GM18517 (cell line): ENCODE measurements around the gene BRIP1.

Source experiments
- ATAC-seq: cut with Tn5 transposase; IDR thresholded peaks from one replicate; pipeline ENCODE4 v1.9.1; 2021; ENCODE audit warnings: mild to moderate bottlenecking, moderate library complexity; ENCODE audit not compliant: unreplicated experiment

BRIP1 gene

GRCh38 chr17:61642768-61643167 lies 220.6 kb downstream of the BRIP1 start:
- no peak for ATAC-seq

- no peak for ATAC-seq
Observed at GRCh38 chr17:61641715-61642114, 221.6 kb downstream of the BRIP1 start.

- ATAC-seq: no peak
Observed at GRCh38 chr17:61641084-61641483, 222.2 kb downstream of the BRIP1 start.

GRCh38 chr17:61639818-61640217 lies 223.5 kb downstream of the BRIP1 start:
- ATAC-seq: no peak

GRCh38 chr17:61638087-61638486 lies 225.2 kb downstream of the BRIP1 start:
- ATAC-seq: no peak

- no peak for ATAC-seq
Observed at GRCh38 chr17:61635913-61636432, 227.4 kb downstream of the BRIP1 start.

GRCh38 chr17:61634942-61635538 lies 228.3 kb downstream of the BRIP1 start:
- ATAC-seq: no peak

- ATAC-seq: no peak
Observed at GRCh38 chr17:61634011-61634539, 229.3 kb downstream of the BRIP1 start.

GRCh38 chr17:61632826-61633225 lies 230.5 kb downstream of the BRIP1 start:
- ATAC-seq: no peak

GRCh38 chr17:61631800-61632199 lies 231.5 kb downstream of the BRIP1 start:
- ATAC-seq: no peak
